Smooth muscle cell (in vitro differentiated cells): ENCODE results near the gene LRRC75A. TPM values are rescaled to one million over a fixed set of nuclear protein-coding genes. Genes with fewer than 3 reads are reported as not detected.
A peak's percentile ranks its signal among the peaks of the same experiment; 100 is the strongest.

Experiments
- DNase-seq: peaks from one replicate; lab custom pipeline; 2025; ENCODE audit not compliant: unreplicated experiment; lab: John Stamatoyannopoulos, UW
- H2AFZ ChIP-seq: fragments of 200-600 bp; sonication (generic); 2 replicates; pipeline ENCODE4 v1.6.0; 2016; ENCODE audit warnings: antibody characterized with exemption, low read depth, mild to moderate bottlenecking
- H3F3A ChIP-seq: fragments of 200-600 bp; sonication (generic); 2 replicates; pipeline ENCODE4 v1.6.0; 2017; ENCODE audit warnings: antibody characterized with exemption, low read depth
- H3K27ac ChIP-seq: fragments of 200-600 bp; sonication (generic); 2 replicates; pipeline ENCODE4 v1.5.1; 2016; ENCODE audit warnings: low read depth, mild to moderate bottlenecking
- H3K27me3 ChIP-seq: fragments of 200-600 bp; sonication (generic); 2 replicates; pipeline ENCODE4 v1.6.1; 2016; ENCODE audit warnings: low read depth, mild to moderate bottlenecking
- H3K36me3 ChIP-seq: fragments of 200-600 bp; sonication (generic); 2 replicates; pipeline ENCODE4 v1.5.1; 2016; ENCODE audit warnings: low read depth
- H3K4me1 ChIP-seq: fragments of 200-600 bp; sonication (generic); 2 replicates; pipeline ENCODE4 v1.5.1; 2016; ENCODE audit warnings: low read depth
- H3K4me2 ChIP-seq: fragments of 200-600 bp; sonication (generic); 2 replicates; pipeline ENCODE4 v1.6.0; 2016; ENCODE audit warnings: mild to moderate bottlenecking
- H3K4me3 ChIP-seq: fragments of 200-600 bp; sonication (generic); 2 replicates; pipeline ENCODE4 v1.5.1; 2016; ENCODE audit warnings: mild to moderate bottlenecking
- H3K79me2 ChIP-seq: fragments of 200-600 bp; sonication (generic); 2 replicates; pipeline ENCODE4 v1.6.0; 2016; ENCODE audit warnings: low read depth, mild to moderate bottlenecking
- H3K9ac ChIP-seq: fragments of 200-600 bp; sonication (generic); 2 replicates; pipeline ENCODE4 v1.6.0; 2016; ENCODE audit warnings: low read depth
- H3K9me3 ChIP-seq: fragments of 200-600 bp; sonication (generic); replicated peaks from 2 replicates; pipeline ENCODE4 v1.5.1; 2016; ENCODE audit warnings: low read depth
- H4K20me1 ChIP-seq: fragments of 200-600 bp; sonication (generic); 2 replicates; pipeline ENCODE4 v1.6.0; 2016; ENCODE audit warnings: low read depth
- CTCF ChIP-seq: fragments of 200-600 bp; sonication (generic); IDR thresholded peaks from 2 replicates; pipeline ENCODE4 v1.5.1; 2017; ENCODE audit warnings: borderline replicate concordance, mild to moderate bottlenecking, antibody characterized with exemption; ENCODE audit not compliant: insufficient read depth, poor library complexity, severe bottlenecking
- WGBS: methylation state at CpG from one replicate; pipeline ENCODE4 v1.1.7; 2016; ENCODE audit warnings: low lambda C conversion rate; 5-methylcytosine and 5-hydroxymethylcytosine counted together
- polyA plus RNA-seq: library from polyadenylated mRNA; unstranded; fragments of >200 nt; fragmentation: Nextera tagmentation; extraction: Ambion mirVana; gene quantifications from 2 replicates; pipeline ENCODE4 v1.2.1, GENCODE V29; 2016
- total RNA-seq: library from RNA; depleted of rRNA; stranded (reverse); fragments of >200 nt; gene quantifications from 2 replicates; pipeline ENCODE4 v1.2.3, GENCODE V29; 2014

The LRRC75A gene
- total and polyA plus RNA-seq, 2 experiments from 2014 or later = 0.76 to 2.2 TPM

- H3F3A ChIP-seq = peaks cover 15% of the 10 kb centered on the region
- no peaks in the 10 kb centered on the region for H3K27me3 ChIP-seq
- no peak for TF ChIP-seq CTCF
- H3K4me2 ChIP-seq = no peak overlapping the region
- no peak overlapping the region for H3K4me3 ChIP-seq
- H3K79me2 ChIP-seq = no peaks in the 10 kb centered on the region
- peaks cover 14% of the 10 kb centered on the region for H3K4me1 ChIP-seq
- H4K20me1 ChIP-seq = no peaks in the 10 kb centered on the region
- no peak overlapping the region for H3K9ac ChIP-seq
- H3K27ac ChIP-seq = no peak overlapping the region
- H2AFZ ChIP-seq = no peak overlapping the region
- no peaks in the 10 kb centered on the region for H3K9me3 ChIP-seq
- no peak for DNase-seq
- WGBS = 96% methylated on average over 10 of the region's 10 CpGs
- H3K36me3 ChIP-seq = no peaks in the 10 kb centered on the region
These were observed 68.6 kb downstream of the LRRC75A start for GRCh38 chr17:16423226-16423872.

GRCh38 chr17:16422416-16422815 is 69.6 kb downstream of the LRRC75A start:
- Histone ChIP-seq H4K20me1 (no peaks in the 10 kb centered on the region), H3K79me2 (no peaks in the 10 kb centered on the region), H3K4me2 (no peak overlapping the region), H3K4me3 (no peak overlapping the region), H3K36me3 (no peaks in the 10 kb centered on the region), H3K4me1 (peaks cover 17% of the 10 kb centered on the region), H3F3A (peaks cover 24% of the 10 kb centered on the region), H3K9me3 (no peaks in the 10 kb centered on the region), H3K27ac (no peak overlapping the region), H3K9ac (no peak overlapping the region), H2AFZ (no peak overlapping the region), H3K27me3 (no peaks in the 10 kb centered on the region)
- TF ChIP-seq CTCF = no peak
- 84% methylated on average over 7 of the region's 7 CpGs for WGBS
- DNase-seq = no peak

- Histone ChIP-seq H3K27ac (peak overlapping the region; percentile 99), H3K27me3 (no peaks in the 10 kb centered on the region), H3K4me3 (no peak overlapping the region), H2AFZ (no peak overlapping the region), H3K4me2 (peak overlapping the region; percentile 79), H3K9me3 (no peaks in the 10 kb centered on the region), H3K4me1 (peaks cover 17% of the 10 kb centered on the region), H3K36me3 (no peaks in the 10 kb centered on the region), H3K79me2 (peaks cover 14% of the 10 kb centered on the region), H4K20me1 (no peaks in the 10 kb centered on the region), H3K9ac (peak overlapping the region; percentile 91), H3F3A (peaks cover 25% of the 10 kb centered on the region)
- no peak for TF ChIP-seq CTCF
- 28% methylated on average over 10 of the region's 10 CpGs for WGBS
- no peak for DNase-seq
These were observed 72.1 kb downstream of the LRRC75A start for GRCh38 chr17:16419929-16420271.
